H9 (cell line): Measurements from ENCODE around the gene SLC4A9. TPM values are rescaled to one million over a fixed set of nuclear protein-coding genes. Genes with fewer than 3 reads are reported as not detected.

ENCODE experiments used
- DNase-seq: peaks from one replicate; pipeline ENCODE4 v3.0.0-alpha.2; 2017
- H2AFZ ChIP-seq: one replicate; pipeline ENCODE4 v1.6.1; 2013; ENCODE audit warnings: mild to moderate bottlenecking, low read length, control low read depth, moderate library complexity
- H2AK5ac ChIP-seq: 2 replicates; pipeline ENCODE4 v1.6.1; 2013; ENCODE audit warnings: low read length, control low read depth, mixed read lengths; ENCODE audit not compliant: insufficient read length
- H2BK120ac ChIP-seq: one replicate; pipeline ENCODE4 v1.6.1; 2013; ENCODE audit warnings: low read depth, mild to moderate bottlenecking, low read length, control low read depth, inconsistent platforms; ENCODE audit not compliant: poor library complexity, severe bottlenecking
- H2BK12ac ChIP-seq: 2 replicates; pipeline ENCODE4 v1.6.1; 2013; ENCODE audit warnings: low read length, control low read depth, mixed read lengths, low read depth; ENCODE audit not compliant: insufficient read length
- H2BK15ac ChIP-seq: 2 replicates; pipeline ENCODE4 v1.6.1; 2013; ENCODE audit warnings: low read depth, low read length, control low read depth
- H2BK20ac ChIP-seq: one replicate; pipeline ENCODE4 v1.6.1; 2013; ENCODE audit warnings: low read depth, mild to moderate bottlenecking, low read length, control low read depth, inconsistent platforms; ENCODE audit not compliant: poor library complexity, severe bottlenecking
- H2BK5ac ChIP-seq: 2 replicates; pipeline ENCODE4 v1.6.1; 2013; ENCODE audit warnings: low read length, control low read depth, mixed read lengths; ENCODE audit not compliant: insufficient read length
- H3K14ac ChIP-seq: 2 replicates; pipeline ENCODE4 v1.6.1; 2013; ENCODE audit warnings: low read length, control low read depth; ENCODE audit not compliant: insufficient read depth
- H3K18ac ChIP-seq: 2 replicates; pipeline ENCODE4 v1.6.1; 2013; ENCODE audit warnings: low read depth, mild to moderate bottlenecking, mixed read lengths, low read length, control low read depth; ENCODE audit not compliant: insufficient read length
- H3K23ac ChIP-seq: 2 replicates; pipeline ENCODE4 v1.6.1; 2013; ENCODE audit warnings: low read length, control low read depth, mixed read lengths, low read depth; ENCODE audit not compliant: insufficient read length
- H3K23me2 ChIP-seq: 2 replicates; pipeline ENCODE4 v1.6.1; 2013; ENCODE audit warnings: low read depth, mild to moderate bottlenecking, mixed read lengths, low read length, control low read depth; ENCODE audit not compliant: insufficient read length, poor library complexity, severe bottlenecking
- H3K27ac ChIP-seq: 2 replicates; pipeline ENCODE4 v1.5.1; 2013; ENCODE audit warnings: low read length, control low read depth, mixed read lengths, low read depth; ENCODE audit not compliant: insufficient read length
- H3K27me3 ChIP-seq: 2 replicates; pipeline ENCODE4 v1.6.1; 2013; ENCODE audit warnings: low read length, control low read depth, inconsistent platforms; ENCODE audit not compliant: insufficient read depth
- H3K4ac ChIP-seq: 2 replicates; pipeline ENCODE4 v1.6.1; 2013; ENCODE audit warnings: low read depth, mild to moderate bottlenecking, control low read depth, inconsistent platforms, low read length, moderate library complexity
- H3K4me1 ChIP-seq: 2 replicates; pipeline ENCODE4 v1.6.1; 2013; ENCODE audit warnings: low read length, control low read depth, inconsistent platforms; ENCODE audit not compliant: insufficient read depth
- H3K4me2 ChIP-seq: 2 replicates; pipeline ENCODE4 v1.6.1; 2013; ENCODE audit warnings: low read length, control low read depth, mixed read lengths; ENCODE audit not compliant: insufficient read length, insufficient read depth
- H3K56ac ChIP-seq: 2 replicates; pipeline ENCODE4 v1.6.1; 2013; ENCODE audit warnings: low read depth, mild to moderate bottlenecking, mixed read lengths, low read length, control low read depth; ENCODE audit not compliant: insufficient read length
- H3K79me1 ChIP-seq: 2 replicates; pipeline ENCODE4 v1.6.1; 2013; ENCODE audit warnings: low read depth, mild to moderate bottlenecking, moderate library complexity, low read length, control low read depth, inconsistent platforms; ENCODE audit not compliant: insufficient read depth, poor library complexity, severe bottlenecking
- H3K79me2 ChIP-seq: 2 replicates; pipeline ENCODE4 v1.6.1; 2013; ENCODE audit warnings: low read length, control low read depth, inconsistent platforms; ENCODE audit not compliant: insufficient read depth
- H3K9ac ChIP-seq: 2 replicates; pipeline ENCODE4 v1.6.1; 2013; ENCODE audit warnings: low read length, control low read depth, mixed read lengths; ENCODE audit not compliant: insufficient read length; ENCODE audit errors: extremely low read depth
- H3K9me3 ChIP-seq: one replicate; pipeline ENCODE4 v1.6.1; 2013; ENCODE audit warnings: low read depth, low read length, inconsistent platforms; ENCODE audit not compliant: control insufficient read depth
- H3T11ph ChIP-seq: one replicate; pipeline ENCODE4 v1.6.1; 2013; ENCODE audit warnings: mild to moderate bottlenecking, low read length, control low read depth, inconsistent platforms
- H4K20me1 ChIP-seq: one replicate; pipeline ENCODE4 v1.6.1; 2013; ENCODE audit not compliant: control insufficient read depth, insufficient read length, insufficient read depth
- H4K5ac ChIP-seq: 2 replicates; pipeline ENCODE4 v1.6.1; 2013; ENCODE audit warnings: low read depth, mild to moderate bottlenecking, mixed read lengths, low read length, control low read depth; ENCODE audit not compliant: insufficient read length
- H4K8ac ChIP-seq: replicated peaks from 2 replicates; pipeline ENCODE4 v1.6.1; 2013; ENCODE audit warnings: low read length, control low read depth, mixed read lengths, low read depth; ENCODE audit not compliant: insufficient read length
- H4K91ac ChIP-seq: 2 replicates; pipeline ENCODE4 v1.6.1; 2013; ENCODE audit warnings: low read depth, mild to moderate bottlenecking, moderate library complexity, mixed read lengths, low read length, control low read depth; ENCODE audit not compliant: insufficient read length
- H3K27ac Mint-ChIP-seq, 3 experiments: 2 replicates in 2 of 3; 3 replicates in 1 of 3; pipeline ENCODE4 v1.8.0; 2020 to 2021; ENCODE audit warnings: mixed read lengths in 3 of 3, mild to moderate bottlenecking in 1 of 3, moderate library complexity in 1 of 3
- H3K27me3 Mint-ChIP-seq: 2 replicates; pipeline ENCODE4 v1.8.0; 2021; ENCODE audit warnings: low read depth, mild to moderate bottlenecking, moderate library complexity, mixed read lengths
- H3K36me3 Mint-ChIP-seq, 3 experiments: 2 replicates in 2 of 3; 3 replicates in 1 of 3; pipeline ENCODE4 v1.8.0; 2020 to 2021; ENCODE audit warnings: low read depth in 3 of 3, mixed read lengths in 3 of 3; ENCODE audit not compliant: insufficient read depth in 1 of 3
- H3K4me1 Mint-ChIP-seq, 2 experiments: 2 replicates each; pipeline ENCODE4 v1.8.0; 2020; ENCODE audit warnings: mixed read lengths in 2 of 2
- H3K4me3 Mint-ChIP-seq, 2 experiments: 2 replicates in 1 of 2; 3 replicates in 1 of 2; pipeline ENCODE4 v1.8.0; 2020 to 2021; ENCODE audit warnings: mild to moderate bottlenecking in 2 of 2, mixed read lengths in 2 of 2, moderate library complexity in 1 of 2
- H3K9me3 Mint-ChIP-seq, 2 experiments: 2 replicates in 1 of 2; 3 replicates in 1 of 2; pipeline ENCODE4 v1.8.0; 2020; ENCODE audit warnings: mild to moderate bottlenecking in 2 of 2, mixed read lengths in 2 of 2, moderate library complexity in 1 of 2
- WGBS: extraction: QIAGEN DNeasy Blood & Tissue Kit; methylation state at CpG from one replicate; pipeline ENCODE4 v1.1.7; 2013; ENCODE audit warnings: missing lambda C conversion rate, low lambda C conversion rate, mixed read lengths; ENCODE audit not compliant: insufficient read length; ENCODE audit errors: extremely low coverage; 5-methylcytosine and 5-hydroxymethylcytosine counted together
- total RNA-seq: library from RNA; stranded (reverse); gene quantifications from 2 replicates; pipeline ENCODE4 v1.2.1, GENCODE V29; 2021
- TF ChIP-seq, protein P1 (sequence below): fragments of 200-600 bp; sonication (generic); conservative IDR thresholded peaks from 3 replicates; pipeline ENCODE4 v1.8.0; 2021; ENCODE audit warnings: antibody characterized with exemption, mild to moderate bottlenecking

Gene SLC4A9
- total RNA-seq, 1 experiment from 2014 or later = 0.07 TPM

GRCh38 chr5:140417235-140417634 lies 57.2 kb downstream of the SLC4A9 start:
- no peak overlapping the region for H2BK20ac ChIP-seq
- H3K4ac ChIP-seq = no peak overlapping the region
- no peak overlapping the region for H2BK120ac ChIP-seq
- no peak overlapping the region for H4K5ac ChIP-seq
- H3K9ac ChIP-seq = no peak overlapping the region
- H3K4me3 Mint-ChIP-seq = no peak overlapping the region
- H2BK5ac ChIP-seq = no peak overlapping the region
- H3K4me2 ChIP-seq = no peak overlapping the region
- no peaks in the 10 kb centered on the region for H3K27me3 Mint-ChIP-seq
- H3T11ph ChIP-seq = no peak overlapping the region
- H3K27me3 ChIP-seq = no peaks in the 10 kb centered on the region
- H3K27ac Mint-ChIP-seq = no peak overlapping the region
- DNase-seq = no peak
- peaks cover 6 to 8% (median 7%) of the 10 kb centered on the region in 3 experiments; a peak in 6 of 7 replicates for H3K36me3 Mint-ChIP-seq
- H3K79me1 ChIP-seq = peaks cover 7% of the 10 kb centered on the region
- H3K4me1 ChIP-seq = no peaks in the 10 kb centered on the region
- TF ChIP-seq, protein P1, sequence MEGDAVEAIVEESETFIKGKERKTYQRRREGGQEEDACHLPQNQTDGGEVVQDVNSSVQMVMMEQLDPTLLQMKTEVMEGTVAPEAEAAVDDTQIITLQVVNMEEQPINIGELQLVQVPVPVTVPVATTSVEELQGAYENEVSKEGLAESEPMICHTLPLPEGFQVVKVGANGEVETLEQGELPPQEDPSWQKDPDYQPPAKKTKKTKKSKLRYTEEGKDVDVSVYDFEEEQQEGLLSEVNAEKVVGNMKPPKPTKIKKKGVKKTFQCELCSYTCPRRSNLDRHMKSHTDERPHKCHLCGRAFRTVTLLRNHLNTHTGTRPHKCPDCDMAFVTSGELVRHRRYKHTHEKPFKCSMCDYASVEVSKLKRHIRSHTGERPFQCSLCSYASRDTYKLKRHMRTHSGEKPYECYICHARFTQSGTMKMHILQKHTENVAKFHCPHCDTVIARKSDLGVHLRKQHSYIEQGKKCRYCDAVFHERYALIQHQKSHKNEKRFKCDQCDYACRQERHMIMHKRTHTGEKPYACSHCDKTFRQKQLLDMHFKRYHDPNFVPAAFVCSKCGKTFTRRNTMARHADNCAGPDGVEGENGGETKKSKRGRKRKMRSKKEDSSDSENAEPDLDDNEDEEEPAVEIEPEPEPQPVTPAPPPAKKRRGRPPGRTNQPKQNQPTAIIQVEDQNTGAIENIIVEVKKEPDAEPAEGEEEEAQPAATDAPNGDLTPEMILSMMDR = no peak
- H4K20me1 ChIP-seq = no peaks in the 10 kb centered on the region
- WGBS = no CpG with 5 or more reads among the region's 2 CpGs
- H3K14ac ChIP-seq = no peak overlapping the region
- H4K91ac ChIP-seq = no peak overlapping the region
- peaks cover 10 to 21% of the 10 kb centered on the region in 2 experiments for H3K4me1 Mint-ChIP-seq
- no peak overlapping the region for H3K56ac ChIP-seq
- no peaks in the 10 kb centered on the region for H3K9me3 Mint-ChIP-seq
- H2BK12ac ChIP-seq = no peak overlapping the region
- H3K9me3 ChIP-seq = no peaks in the 10 kb centered on the region
- H2AFZ ChIP-seq = no peak overlapping the region
- H3K23ac ChIP-seq = no peak overlapping the region
- H2AK5ac ChIP-seq = no peak overlapping the region
- H3K18ac ChIP-seq = no peak overlapping the region
- H2BK15ac ChIP-seq = no peak overlapping the region
- no peak overlapping the region for H4K8ac ChIP-seq
- H3K23me2 ChIP-seq = no peaks in the 10 kb centered on the region
- H3K27ac ChIP-seq = no peak overlapping the region
- H3K79me2 ChIP-seq = peaks cover 19% of the 10 kb centered on the region; the same call in 1 of the 2 replicates
